GM10847 (cell line): ENCODE measurements around the gene SMIM15.

Source experiments
- POLR2A ChIP-seq: IDR thresholded peaks from 2 replicates; pipeline ENCODE4 v1.6.1; 2011; ENCODE audit not compliant: insufficient read length; ENCODE audit errors: extremely low read depth

Gene SMIM15

DNA sequence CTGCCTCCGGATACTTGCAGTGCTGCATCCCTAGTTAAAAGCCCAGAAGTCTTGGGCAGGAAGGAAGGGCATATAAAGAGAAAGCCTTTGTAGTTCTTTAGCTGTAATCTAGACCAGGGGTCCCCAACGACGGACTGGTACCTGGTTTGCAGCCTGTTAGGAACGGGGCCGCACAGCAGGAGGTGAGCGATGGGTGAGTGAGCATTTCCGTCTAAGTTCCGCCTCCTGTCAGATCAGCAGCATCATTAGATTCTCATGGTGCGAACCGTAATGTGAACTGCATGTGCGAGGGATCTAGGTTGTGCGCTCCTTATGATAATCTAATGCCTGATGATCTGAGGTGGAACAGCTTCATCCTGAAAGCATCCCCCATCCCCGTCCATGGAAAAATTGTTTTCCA is 1.6 kb upstream of the SMIM15 start:
- no peak for TF ChIP-seq POLR2A

DNA sequence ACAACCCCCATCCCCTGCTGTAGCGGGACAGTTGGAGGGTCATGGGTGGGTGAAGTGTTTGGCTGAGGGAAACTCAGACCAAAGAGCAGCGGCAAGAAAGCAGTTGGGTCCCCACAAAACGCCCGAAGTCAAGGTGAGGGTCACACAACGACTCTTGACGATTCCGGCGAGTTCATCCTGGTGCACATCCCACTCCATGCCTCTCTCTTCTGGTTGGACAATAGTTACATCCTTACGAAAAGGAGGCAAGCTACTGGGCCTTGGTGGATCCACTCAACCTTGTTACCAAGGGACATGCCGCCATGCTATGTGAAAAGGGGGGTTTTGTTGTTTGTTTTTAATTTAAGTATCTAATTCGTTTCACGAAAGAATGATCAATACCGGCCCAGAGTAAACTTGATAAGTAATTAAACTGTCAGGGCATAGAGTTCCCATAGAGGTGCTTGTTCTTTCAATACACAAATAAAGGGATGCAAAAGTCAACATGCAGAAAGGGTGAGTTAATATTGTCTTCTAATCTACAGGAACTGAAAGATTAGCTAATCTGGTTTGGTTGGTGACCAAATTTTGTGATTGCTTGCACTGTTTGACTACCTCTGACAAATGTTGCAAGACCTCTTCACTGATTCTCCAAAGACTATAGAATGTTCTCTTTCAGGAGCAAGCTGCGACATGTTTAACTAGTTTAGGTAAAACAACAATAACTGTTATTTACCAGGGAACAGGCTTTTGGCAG is 732 bp upstream of the SMIM15 start:
- TF ChIP-seq POLR2A: no peak

DNA sequence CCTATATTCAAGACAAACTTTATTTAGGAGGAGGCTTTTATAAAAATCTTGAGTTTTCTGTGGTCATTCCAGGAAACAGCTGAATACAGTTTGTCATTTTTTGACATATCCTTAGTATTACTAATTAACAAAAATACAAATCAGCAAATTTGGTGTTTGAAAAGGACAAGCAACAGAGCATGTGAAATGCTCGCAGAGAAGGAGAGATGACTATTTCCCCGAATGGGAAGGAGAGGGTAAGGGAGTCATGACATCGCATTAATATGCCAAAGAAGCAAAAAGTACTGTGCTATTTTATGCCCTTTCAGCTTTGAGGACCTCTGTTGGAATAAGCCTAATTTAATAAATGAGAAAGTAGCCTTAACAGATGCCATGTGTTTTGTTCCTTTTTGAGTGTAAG is 1.8 kb downstream of the SMIM15 start:
- no peak for TF ChIP-seq POLR2A

DNA sequence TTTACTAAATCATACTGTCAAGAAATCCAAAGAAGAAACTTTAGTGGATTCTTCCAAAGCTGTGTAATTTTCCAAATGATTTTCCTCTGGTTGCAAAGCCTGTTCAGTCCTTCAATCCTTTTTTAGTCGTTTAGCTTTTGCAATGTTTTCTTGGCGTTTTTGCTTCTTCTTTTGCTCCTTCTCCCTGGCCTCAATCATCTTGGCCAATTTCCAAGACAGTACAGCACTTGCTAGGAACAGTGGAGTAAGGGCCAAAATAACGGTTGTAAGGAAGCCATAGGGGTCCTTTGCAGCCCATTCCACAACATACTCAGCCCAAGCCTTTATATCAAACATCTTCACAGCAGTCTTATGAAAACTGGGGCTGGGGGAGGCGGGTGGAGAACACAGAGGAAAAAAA is 2.4 kb downstream of the SMIM15 start:
- no peak for TF ChIP-seq POLR2A

DNA sequence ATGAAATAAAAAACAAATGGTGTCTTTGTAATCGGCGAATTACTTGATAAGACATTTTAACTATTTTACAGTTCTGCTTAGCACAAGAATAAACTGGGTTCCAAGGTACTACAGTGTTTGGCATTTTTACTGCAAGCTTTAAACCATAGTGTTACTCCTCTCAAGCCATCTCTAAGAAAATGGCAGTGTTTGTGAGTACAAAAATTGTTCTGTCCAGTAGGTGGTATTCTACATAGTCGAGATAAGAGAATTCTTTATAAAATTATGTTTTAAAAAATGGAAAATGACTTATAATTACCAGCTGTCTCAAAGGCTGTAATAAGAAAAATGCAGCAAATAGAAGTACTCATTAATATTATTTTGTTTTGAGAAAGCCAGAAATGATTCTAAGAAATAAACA is 3.2 kb downstream of the SMIM15 start:
- no peak for TF ChIP-seq POLR2A

DNA sequence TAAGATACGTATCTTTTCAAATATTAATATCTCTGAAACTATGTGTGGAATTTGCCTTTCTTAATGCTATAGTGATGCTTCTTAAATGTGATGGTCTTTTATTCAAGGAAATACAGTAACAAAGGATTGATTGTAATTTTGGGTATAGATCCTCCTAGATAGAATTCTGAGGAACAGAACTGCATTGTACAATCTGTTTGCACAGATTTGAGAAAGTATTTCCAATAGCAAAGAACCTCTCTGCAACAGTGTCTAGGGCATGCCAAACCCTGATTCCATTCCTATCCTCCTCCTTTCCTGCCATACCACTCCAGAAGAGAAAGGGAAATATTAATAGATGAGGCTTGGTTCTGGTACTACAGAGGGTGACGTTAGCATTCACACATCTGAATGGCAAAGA is 10.4 kb downstream of the SMIM15 start:
- TF ChIP-seq POLR2A: no peak

DNA sequence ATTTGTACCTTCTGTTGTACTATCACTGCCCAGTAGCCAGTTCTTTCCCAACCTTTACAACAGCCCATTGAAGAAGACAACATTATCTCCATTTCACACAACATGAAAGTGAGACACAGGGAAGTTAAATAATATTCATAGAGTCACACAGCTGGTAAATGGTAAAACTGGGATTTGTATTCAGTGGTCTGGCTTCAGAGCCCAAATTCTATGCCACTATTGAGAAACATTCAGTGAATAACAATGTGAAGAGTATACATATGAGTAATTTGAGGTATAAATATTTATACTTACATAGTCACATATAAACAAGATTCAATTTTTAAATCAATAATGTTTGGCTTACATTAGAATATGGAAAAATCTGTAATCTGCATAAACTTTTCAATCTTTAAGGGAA is 13.8 kb downstream of the SMIM15 start:
- no peak for TF ChIP-seq POLR2A

DNA sequence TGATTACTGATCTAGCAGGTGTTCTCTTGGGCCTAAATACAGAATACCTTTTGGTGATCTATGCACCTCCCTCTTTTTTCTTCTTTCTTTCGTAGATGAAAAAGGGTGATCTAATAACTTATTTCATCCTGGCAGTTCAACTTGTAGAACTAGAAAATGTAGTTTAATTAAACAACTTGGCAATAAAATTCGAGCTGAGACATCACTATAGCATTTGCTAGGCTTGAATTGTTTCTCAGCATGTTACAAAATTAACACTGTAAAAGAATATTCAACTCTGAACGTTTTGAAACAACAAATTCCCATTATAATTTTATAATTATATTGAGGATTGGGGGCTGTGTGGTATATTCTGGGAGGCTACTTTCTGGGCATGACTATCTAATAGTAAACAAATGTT is 19.5 kb downstream of the SMIM15 start:
- TF ChIP-seq POLR2A: no peak

DNA sequence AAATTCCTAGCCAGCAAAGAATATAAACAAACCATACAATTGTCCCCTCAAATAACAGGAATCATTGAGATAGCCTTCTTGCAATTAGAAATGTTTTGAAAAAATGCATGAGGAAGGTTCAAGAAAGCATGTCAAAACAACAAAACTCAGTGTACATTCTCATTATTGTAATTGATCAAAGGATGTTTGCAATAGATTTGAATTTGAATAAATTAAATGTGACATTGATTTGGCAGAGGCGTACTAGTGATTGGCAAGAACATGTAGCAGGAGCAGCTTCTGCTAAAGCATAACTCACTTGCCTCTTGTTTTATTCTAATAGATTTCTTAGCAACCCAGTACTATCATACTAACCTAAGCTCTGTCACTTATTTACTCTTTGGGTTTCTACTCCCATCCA is 19.9 kb downstream of the SMIM15 start:
- TF ChIP-seq POLR2A: no peak

DNA sequence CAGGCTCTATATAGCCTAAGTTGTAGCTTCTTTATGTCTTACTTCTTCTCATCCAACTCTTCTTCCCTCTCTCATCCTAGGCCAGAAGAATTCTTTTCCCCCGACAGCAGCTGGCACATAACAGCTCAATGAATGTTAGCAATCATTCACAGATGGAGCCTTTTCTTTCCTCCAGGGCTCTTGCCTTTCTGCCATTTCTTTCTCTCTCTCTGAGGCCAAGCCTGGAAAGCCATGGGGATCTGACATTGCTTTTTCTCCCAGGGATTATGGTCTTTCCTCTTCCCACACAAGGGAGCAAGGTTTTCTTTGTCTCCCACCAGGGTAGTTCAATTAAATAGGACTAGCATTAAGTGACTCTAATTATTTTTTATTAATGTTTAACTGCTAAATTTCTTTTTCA is 20.5 kb downstream of the SMIM15 start:
- TF ChIP-seq POLR2A: no peak

DNA sequence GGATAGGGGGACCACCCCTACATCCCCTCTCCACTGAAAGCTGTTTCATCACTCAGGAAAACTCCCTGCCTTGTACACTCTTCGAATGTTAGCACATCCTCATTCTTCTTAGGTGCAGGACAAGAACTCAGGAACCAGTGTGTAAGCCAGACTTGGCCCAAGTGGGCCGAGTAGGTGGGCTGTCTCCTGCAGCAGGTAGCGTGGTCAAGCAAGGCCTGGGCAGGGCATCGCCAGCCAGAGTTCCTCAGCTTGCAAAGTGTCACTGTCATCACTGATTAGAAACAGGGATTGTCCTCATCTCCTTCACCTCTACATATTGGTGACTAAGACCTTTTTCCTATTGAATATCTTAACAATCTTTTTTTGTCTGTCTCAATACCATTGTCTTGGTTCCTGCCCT is 22.3 kb downstream of the SMIM15 start:
- no peak for TF ChIP-seq POLR2A

DNA sequence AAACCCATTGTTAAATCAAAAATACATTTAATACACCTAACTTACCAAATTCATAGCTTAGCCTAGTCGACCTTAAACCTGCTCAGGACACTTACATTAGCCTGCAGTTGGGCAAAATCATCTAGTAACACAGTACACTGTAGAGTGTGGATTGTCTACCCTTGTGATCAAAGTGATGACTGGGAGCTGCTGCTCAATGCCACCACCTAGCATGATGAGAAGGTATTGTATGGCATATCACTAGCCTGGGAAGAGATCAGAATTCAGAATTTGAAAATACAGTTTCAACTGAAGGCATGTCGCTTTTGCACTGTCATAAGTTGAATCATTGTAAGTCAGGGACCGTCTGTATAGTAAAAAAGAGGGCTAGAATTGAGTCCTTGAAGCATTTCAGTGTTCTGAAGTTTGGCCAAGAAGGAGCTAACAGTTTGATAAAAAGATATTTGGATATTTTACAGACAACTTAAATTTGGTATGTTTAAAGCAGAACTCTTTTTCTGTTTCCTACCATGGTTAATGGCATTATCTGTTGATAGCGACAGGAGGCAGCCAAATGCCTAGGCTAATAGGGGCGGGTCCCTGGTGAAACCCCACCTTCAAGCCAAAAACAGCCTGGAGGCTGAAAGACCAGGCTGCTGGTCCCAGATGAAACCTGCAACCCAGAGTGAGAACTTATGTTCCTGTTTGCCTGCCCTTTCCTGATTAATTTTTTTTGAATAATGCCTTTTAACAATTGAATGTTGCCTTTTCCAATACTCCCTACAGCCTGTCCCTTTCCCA is 23.0 kb downstream of the SMIM15 start:
- no peak for TF ChIP-seq POLR2A

DNA sequence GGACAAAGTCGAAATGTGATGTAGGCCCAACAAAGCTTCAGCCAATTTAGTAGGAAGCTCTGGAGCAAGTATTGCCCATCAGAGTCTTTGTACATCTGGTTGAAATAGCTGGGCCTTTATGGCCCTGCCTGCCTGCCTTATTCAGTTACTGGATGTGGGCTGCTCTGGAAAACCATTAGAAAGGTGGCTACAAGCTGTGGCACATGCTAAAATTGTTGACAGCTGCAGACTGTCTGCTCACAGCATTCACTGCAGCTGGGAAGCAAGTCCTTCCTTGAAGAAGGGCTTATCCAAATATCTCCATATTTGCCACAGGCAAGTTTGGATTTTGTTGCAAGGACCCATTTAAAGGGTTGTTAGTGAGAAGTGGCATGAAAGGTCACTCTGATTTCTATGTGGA is 24.4 kb downstream of the SMIM15 start:
- no peak for TF ChIP-seq POLR2A

DNA sequence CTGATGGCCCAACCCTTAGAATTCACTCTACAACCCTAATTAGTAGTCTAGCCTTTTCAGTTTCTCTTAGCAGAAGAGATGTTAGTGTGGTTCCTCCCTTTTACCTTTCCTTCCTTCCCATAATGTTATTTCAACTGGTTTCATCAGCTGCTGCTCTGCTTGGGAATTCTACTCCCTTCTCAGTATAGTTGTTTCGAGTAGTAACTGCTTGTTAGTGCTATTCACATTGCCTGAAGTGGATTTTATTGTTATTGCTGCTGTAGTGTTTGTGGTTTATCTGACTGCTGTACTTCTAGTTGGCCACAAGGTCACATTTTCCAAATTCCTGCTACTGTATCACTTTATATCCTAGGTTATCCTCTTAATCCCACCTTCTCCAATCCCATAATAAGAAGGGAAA is 29.7 kb downstream of the SMIM15 start:
- TF ChIP-seq POLR2A: no peak

DNA sequence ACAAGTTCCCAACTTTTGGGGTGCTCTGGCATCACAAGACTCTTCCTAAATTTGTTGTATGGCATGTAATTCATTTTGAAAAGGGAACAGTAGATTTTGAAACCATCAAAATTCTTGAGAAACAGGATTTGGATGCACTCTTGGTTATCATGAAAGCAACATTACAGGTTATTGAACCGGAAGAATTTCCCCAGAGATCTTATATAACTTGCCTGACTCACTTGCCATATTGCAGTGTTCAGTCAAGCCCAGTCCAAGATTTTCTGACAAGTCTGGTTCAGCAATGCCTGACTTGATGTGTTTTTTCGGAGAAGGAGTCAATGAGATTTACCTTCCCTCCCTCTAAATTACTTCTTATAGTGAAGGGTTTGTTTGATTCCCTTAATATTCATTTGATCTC is 32.0 kb downstream of the SMIM15 start:
- TF ChIP-seq POLR2A: no peak

DNA sequence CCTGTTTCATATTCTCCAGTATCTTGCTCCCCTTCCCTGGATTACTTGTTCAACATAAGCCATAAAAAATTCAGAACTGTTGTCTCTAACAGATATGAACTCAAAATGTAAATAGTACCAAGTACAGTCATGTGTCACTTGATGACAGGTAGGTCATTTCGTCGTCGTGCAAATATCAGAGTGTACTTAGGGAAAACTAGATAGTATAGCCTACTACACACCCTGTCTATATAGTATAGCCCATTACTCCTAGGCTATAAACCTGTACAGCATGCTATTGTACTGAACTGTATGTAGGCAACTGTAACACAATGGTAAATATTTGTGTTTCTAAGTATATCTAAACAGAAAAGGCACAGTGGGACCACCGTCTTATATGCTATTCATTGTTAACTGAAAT is 39.1 kb downstream of the SMIM15 start:
- TF ChIP-seq POLR2A: no peak

DNA sequence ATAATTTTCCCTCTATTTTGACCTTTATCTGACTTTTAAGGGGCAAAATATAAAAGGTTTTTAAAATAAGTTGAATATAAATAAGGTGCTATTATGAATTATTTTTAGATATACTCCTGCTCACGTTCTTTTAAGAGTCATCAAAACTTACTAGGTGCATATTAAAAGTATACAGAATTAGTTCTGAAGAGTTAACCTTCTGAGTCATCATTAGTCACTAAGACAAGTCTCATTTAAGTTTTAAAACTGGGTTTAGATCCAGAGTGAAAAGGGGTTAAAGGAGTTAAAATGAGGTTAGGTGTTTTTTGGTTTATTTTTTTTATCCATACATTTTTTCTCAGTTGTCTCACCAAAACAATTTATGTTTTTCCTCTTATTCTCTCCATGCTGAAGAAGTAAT is 41.7 kb downstream of the SMIM15 start:
- no peak for TF ChIP-seq POLR2A
